COLO668 (cell line): ENCODE data around the gene SLC25A18.
"Not testable (repeated sequence)": the region's sequence is repeated elsewhere in the genome, so short reads cannot be mapped to it uniquely, and the experiment has no call there.

Experiments
- DNase-seq: peaks from one replicate; lab custom pipeline; 2025; ENCODE audit not compliant: unreplicated experiment; lab: John Stamatoyannopoulos, UW

Gene SLC25A18, protein sequence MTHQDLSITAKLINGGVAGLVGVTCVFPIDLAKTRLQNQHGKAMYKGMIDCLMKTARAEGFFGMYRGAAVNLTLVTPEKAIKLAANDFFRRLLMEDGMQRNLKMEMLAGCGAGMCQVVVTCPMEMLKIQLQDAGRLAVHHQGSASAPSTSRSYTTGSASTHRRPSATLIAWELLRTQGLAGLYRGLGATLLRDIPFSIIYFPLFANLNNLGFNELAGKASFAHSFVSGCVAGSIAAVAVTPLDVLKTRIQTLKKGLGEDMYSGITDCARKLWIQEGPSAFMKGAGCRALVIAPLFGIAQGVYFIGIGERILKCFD

DNA sequence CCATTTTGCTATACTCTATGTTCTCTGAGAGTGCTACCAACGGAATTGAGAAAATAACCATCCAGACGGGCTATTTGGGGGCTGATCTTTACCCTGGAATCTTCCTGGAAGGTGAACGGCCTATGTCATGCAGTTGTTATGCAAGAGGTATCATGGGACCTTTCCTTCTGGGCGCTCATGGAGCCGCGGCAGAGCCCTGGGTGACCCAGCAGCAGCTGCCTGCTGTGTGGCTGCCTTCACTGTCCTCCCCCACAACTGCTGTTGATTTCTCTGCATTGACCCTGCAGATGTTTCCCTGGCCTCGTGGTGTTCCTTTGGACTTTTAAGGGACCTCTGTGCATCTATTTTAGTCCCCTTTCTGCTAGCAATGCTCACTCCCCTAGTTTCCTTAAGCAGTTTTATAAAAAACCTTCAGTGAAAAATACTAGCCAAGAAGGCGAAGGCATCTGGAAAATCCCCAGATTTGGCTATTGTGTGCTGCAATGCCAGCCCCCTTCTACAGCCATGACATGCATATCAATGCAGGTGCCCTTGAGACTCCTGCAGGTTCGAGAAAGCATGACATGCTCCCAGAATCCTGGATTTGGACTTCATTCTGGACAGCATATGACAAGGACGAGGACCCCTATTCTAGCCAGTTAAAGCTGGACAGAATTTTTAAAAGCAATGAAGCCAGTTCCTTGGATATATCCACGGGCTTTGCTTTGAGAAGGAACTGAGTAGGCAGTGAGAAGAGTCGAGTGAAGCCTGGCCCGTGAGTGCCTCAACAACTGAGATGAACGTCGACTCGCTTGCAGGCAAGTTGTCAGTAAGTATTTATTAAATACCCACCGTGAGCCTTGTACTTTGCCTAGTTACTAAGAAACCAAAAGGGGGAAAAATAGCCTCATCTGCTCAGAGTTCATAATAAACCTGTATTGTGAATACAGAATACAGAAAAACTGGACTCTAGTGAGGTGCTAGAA lies at the start of gene SLC25A18:
Gene SLC25A18 (plus strand): TSS at position 593 of the 965 bp plus-strand sequence. CDS start 16,447 bp downstream, outside the sequence.
- DNase-seq, result no peak

DNA sequence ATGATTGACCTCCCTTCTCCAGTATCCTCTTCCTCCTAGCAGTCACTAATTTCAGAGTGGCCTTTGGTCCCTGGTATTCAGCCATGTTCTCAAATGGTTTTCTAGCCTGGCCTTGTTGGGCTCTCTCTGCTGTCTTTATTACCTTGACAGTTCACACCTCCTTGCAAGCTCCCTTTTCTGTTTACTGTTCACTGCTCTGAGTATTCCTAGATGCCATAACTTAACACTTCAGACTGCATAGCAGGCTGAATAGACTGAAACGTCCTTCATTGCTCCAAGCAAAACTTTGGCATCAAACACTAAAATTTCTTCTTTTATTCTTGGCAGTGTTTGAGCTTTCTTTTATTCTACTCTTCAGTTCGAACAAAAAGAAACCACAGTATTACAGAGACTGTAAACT lies 49.7 kb upstream of the SLC25A18 start:
- no peak for DNase-seq

DNA sequence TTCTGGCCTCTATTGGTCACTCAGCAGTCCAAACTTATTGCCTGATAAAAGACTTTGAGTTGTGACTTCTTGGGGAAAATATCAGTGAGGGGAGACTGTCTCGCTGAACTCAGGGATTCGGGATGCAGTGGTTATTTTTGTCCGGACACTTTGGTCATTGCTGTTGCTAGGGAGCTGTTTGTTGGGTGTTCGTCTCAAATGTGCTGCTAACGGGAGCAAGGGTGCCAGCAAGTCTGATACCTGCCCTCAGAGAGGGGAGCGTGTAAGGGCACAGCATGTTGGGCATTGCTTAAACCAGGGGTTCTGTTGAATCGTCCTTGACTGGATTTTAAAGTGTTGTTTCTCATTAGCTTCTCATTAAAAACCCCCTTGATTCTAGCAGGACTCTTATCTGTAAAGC lies 49.2 kb upstream of the SLC25A18 start:
- DNase-seq, result no peak

DNA sequence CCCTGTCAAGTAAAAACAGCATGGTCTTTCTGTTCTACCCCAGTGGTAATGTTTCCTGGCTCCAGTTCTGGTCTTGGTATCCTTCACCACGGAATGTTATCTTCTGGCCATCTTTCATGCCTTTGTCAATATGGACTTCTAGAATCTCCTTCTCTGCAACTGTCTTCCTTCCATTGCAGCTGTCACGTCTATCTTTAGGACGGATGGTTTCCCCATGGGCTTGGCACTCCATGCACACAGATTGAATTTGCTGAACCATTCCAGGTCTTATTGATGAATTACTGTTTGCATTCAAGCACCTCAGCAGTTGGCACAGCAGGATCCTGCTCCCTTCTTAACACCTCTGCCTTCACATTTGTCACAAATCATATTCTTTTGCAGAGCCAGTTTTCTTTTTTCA lies 44.9 kb upstream of the SLC25A18 start:
- DNase-seq, result no peak

DNA sequence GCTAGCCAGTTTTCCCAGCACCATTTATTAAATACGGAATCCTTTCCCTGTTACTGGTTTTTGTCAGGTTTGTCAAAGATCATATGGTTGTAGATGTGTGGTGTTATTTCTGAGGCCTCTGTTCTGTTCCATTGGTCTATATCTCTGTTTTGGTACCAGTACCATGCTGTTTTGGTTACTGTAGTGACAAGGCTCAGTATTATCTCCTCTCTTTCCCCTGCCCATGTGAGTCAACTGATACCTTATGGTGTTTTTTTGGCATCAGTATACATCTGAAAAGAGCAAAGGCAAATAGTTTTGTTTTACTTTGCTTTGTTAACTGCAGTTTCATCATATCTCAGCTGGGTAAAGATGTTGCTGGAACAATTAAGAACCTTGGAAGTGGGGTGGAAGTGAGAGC lies 41.3 kb upstream of the SLC25A18 start:
- DNase-seq, result not testable (repeated sequence)

DNA sequence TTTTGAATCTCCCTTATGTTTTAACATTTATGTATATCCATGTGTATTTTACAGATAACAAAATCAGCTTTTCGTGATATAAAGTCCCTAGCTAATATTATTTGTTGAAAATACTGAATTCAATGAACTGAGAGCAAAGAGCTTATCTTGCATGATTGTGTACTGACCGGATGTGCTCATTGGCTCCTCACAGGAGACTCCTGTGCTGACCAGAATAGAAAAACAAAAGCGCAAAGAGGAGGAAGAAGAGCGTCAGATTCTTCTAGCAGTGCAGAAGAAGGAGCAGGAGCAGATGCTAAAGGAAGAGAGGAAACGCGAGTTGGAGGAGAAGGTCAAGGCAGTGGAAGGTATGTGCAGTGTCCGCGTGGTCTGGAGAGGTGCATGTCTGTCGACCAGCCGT lies 39.4 kb upstream of the SLC25A18 start:
- no peak for DNase-seq

DNA sequence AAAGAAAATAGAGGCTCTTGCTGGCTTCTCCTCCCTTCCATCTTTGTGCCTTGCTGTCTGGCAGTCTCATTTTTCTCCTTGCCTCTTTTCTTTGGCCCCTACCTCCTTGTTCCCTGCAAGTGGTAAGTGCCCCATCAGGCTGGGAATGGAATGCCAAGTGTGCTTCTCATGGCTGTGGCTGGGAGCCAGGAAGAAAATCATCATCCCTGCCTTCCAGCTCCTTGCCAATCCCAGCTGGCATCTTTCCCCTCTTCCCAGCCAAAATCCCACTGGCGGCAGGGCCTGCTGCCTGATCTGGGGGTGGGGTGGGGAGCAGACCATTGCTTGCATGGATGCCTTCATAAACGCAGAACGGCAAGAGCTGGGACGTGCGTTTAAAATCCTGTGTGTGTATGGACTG lies 27.0 kb upstream of the SLC25A18 start:
- no peak for DNase-seq

DNA sequence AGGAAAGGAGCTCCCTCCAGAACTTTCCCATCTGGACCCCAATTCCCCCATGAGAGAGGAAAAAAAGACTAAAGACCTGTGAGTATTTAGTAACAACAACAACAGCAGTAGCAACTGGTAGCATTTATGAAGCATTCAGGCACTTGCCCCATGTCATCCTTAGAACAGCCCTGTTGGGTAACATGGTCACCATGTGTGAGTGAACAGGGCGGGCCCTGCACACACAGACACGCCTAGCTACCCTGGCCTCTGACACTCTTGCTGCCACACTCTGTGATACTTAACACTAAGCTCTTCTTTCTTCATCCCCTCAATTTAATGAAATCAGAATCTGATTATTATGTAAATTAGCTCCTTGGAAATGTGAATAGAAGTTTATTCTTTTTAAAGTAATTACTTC lies 26.1 kb upstream of the SLC25A18 start:
- no peak for DNase-seq

DNA sequence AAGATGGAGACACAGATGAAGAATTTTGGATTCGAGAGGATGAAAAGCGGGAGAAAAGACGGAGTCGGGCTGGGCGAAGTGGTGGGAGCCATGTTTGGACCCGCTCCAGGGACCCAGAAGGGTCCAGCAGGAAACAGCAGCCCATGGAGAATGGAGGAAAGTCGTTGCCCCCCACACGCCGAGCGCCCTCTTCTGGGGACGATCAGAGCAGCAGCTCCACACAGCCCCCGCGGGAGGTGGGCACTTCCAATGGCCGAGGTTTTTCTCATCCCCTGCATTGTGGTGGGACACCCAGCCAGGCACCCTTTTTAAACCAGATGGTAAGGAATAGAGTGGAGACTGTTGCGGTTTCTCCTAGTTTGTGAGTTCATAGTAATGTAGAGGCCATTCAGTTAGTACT lies 22.8 kb upstream of the SLC25A18 start:
- no peak for DNase-seq

DNA sequence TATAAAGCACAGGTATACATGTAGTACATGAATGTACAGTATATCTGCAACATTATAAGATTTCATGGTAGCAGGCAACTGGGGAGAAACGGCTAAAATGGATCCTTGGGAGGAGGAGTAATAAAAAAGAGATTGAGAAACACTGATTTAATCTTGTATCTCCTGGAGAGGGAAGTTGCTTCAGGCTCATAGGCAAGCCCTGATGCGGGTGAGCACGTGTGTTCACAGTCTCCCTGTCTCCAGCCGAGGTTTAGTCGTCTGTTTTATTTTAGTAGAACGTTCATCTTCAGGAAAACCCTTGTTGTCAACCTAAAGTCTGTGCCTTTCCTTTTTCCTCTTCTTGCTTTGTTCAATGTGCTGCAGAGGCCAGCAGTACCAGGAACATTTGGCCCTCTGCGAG lies 21.8 kb upstream of the SLC25A18 start:
- no peak for DNase-seq

DNA sequence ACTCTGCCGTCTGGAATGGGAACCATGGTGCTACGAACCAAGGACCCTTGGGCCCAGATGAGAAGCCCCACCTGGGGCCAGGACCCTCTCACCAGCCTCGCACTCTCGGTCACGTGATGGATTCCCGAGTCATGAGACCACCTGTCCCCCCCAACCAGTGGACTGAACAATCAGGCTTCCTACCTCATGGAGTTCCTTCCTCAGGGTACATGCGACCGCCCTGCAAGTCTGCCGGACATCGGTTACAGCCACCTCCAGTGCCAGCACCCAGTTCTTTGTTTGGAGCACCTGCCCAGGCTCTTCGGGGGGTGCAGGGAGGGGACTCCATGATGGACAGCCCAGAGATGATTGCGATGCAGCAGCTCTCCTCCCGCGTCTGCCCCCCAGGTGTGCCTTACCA lies 20.8 kb upstream of the SLC25A18 start:
- DNase-seq, result no peak

DNA sequence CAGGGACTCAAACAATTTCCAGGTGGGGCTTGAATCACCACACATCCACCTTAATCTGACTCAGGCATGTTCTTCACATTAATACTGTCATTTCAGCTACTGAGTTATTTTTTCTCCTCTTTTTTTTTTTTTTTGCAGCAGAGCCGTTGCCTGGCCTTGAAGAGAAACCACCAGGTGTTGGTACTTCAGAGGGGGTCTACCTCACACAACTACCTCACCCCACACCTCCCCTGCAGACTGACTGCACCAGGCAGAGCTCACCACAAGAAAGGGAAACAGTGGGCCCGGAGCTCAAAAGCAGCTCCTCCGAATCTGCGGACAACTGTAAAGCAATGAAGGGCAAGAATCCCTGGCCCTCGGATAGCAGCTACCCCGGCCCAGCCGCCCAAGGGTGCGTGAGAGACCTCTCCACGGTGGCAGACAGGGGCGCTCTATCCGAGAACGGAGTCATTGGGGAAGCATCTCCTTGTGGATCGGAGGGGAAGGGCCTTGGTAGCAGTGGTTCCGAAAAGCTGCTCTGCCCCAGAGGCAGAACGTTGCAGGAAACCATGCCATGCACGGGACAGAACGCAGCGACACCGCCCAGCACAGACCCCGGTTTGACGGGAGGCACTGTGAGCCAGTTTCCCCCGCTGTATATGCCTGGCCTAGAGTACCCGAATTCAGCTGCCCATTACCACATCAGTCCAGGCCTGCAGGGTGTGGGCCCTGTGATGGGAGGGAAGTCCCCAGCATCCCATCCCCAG lies 15.1 kb upstream of the SLC25A18 start:
- no peak for DNase-seq

DNA sequence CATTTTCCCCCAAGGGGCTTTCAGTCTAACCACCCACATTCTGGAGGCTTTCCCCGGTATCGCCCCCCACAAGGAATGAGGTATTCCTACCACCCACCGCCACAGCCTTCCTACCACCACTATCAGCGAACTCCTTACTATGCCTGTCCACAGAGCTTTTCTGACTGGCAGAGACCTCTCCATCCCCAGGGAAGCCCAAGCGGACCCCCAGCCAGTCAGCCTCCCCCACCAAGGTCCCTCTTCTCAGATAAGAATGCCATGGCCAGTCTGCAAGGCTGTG lies 14.6 kb upstream of the SLC25A18 start:
- DNase-seq, result no peak

DNA sequence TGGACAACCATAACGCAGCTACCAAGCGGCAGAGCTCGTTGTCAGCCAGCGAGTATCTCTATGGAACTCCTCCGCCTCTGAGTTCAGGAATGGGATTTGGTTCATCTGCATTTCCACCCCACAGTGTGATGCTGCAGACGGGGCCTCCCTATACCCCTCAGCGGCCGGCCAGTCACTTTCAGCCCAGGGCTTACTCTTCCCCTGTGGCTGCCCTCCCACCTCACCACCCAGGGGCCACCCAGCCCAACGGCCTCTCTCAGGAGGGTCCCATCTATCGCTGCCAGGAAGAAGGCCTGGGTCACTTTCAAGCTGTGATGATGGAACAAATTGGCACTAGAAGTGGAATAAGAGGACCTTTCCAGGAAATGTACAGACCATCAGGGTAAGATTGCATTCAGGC lies 14.1 kb upstream of the SLC25A18 start:
- no peak for DNase-seq

DNA sequence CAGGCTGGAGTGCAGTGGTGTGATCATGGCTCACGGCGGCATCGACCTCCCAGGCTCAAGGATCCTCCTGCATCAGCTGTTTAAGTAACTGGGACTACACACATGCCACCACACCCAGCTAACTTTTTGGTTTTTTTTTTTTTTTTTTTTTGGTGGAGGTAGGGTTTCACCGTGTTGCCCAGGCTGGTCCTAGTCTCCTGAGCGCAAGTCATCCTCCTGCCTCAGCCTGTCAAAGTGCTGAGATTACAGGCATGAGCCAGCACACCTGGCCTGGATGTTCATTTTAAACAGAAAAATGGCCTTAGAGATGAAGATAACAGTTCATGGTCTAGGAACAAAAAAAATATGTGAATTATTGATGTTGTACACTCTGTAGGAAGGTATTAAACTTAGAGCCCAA lies 13.6 kb upstream of the SLC25A18 start:
- no peak for DNase-seq

DNA sequence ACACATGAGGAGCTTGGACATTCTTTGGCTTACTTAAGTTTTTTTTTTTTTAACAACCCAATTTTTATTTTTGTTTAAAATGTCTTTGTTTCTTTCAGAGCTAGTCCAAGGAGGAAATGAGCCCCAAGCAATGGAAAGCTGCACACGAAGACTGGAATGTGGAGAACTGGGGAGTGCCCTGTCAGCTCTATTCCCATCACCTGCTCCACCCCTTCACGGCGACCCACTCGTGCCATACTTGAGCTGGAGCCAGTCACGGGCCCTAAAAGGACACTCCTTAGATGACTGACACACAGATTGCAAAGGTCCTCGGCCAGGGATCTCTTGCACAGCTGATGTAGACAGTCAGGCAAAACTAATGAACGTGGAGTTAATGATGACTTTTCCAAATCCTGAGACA lies 10.6 kb upstream of the SLC25A18 start:
- DNase-seq, result no peak

DNA sequence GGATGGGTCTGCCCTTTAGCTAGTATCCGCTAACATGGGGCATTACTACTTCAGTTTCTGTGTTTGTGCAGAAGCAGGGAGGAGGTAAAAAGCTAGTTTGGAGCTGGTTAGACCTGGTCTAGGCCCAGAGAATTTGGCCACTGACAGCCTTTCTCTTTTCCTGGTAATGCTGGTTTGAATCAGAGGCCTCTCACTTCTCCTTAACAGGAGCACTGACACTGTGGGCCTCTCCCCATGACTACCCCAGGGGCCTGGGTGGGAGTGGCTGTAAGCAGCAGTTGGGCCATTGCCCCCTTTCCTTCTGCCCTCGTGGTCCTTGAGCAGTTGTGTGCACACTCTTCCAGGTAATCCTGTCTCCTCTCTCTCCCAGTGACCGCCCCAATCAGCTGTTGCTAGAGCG lies 8.5 kb upstream of the SLC25A18 start:
- no peak for DNase-seq

DNA sequence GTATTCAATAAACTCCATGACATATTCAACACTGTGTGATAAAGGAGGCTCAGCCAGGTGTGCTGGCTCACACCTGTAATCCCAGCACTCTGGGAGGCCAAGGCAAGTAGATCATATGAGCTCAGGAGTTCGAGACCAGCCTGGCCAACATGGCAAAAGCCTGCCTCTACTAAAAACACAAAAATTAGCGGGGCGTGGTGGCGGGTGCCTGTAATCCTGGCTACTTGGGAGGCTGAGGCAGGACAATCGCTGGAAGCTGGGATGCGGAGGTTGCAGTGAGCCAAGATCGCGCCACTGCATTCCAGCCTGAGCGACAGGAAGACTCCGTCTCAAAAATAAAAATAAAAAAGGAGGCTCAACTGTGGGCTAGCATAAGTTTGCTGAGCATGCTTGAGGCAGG lies 4.1 kb upstream of the SLC25A18 start:
- DNase-seq, result no peak

DNA sequence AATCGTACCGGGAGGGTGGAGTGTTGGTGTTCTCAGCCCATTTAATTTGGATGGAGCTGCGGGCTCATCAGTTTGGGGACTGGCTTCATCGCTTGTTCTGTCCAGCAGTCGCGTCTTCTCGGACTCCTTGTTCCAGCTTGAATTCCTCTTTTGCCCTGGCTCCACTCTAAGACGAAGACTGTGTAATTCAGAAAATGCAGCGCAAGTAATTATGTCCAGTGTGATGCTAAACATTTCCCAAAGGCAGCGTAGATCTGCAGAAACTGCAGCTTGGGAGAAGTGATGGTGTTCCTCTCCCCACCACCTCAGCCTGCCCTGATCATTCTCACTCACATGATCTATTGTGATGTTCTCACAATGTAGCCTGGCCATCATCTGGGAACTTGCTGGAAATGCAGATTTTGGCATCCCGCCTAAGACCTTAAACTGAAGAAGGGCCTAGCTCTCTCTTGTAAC lies 666 bp downstream of the SLC25A18 start:
- no peak for DNase-seq

DNA sequence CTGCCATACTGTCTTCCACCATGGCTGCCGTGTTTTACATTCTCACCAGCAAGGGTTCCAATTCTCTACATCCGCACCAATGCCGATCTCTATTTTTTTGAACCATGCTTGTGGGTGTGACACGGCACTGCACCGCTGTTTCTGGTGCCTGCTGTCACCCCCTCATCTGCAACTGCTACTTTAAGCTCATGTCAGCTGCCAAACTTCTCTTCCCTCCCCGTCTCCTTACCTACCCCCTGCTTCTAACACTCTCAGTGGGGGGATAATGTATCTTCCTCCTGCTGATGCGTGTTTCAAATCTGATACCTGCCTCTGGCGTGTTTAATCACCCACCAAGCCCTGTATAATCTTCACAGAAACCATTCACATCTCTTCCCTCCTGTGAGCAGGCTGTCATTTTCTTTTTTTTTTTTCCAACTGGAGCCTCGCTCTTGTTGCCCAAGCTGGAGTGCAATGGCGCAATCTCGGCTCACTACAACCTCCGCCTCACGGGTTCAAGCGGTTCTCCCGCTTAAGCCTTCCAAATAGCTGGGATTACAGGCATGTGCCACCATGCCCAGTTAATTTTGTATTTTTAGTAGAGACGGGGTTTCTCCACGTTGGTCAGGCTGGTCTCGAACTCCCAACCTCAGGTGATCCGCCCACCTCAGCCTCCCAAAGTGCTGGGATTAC lies 2.9 kb downstream of the SLC25A18 start:
- DNase-seq, result not testable (repeated sequence)

DNA sequence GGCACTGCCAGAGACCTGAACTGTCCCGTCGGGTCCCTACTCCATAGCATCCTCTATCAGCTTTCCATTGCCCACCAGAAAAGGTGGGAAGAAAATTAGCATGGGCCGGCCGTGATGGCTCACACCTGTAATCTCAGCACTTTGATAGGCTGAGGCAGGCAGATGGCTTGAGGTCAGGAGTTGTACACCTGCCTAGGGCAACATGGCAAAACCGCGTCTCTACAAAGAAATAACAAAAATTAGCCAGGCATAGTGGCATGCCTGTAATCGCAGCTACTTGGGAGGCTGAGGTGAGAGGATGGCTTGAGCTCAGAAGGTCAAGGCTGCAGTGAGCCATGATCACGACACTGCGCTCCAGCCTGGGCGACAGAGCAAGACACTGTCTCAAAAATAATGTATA lies 3.5 kb downstream of the SLC25A18 start:
- DNase-seq, result no peak
